Colonic mucosa (tissue), 4 donors: Measurements from ENCODE around the gene MYO18A. TPM values are rescaled to one million over a fixed set of nuclear protein-coding genes. Genes with fewer than 3 reads are reported as not detected.

Experiments used
- DNase-seq: peaks from one replicate; pipeline ENCODE4 v3.0.0-alpha.2; 2020
- H3K27ac ChIP-seq: fragments of 200-600 bp; one replicate; pipeline ENCODE4 v1.8.0; 2021
- H3K27me3 ChIP-seq: fragments of 200-600 bp; one replicate; pipeline ENCODE4 v1.8.0; 2021
- H3K36me3 ChIP-seq: fragments of 200-600 bp; one replicate; pipeline ENCODE4 v1.8.0; 2021
- H3K4me1 ChIP-seq: fragments of 200-600 bp; one replicate; pipeline ENCODE4 v1.8.0; 2021; ENCODE audit warnings: mild to moderate bottlenecking
- H3K4me3 ChIP-seq: fragments of 200-600 bp; one replicate; pipeline ENCODE4 v1.8.0; 2021
- H3K9ac ChIP-seq, 2 donors: one replicate each; pipeline ENCODE4 v1.7.0; 2013; ENCODE audit warnings: control low read depth in 2 of 2, low read depth in 2 of 2, low read length in 2 of 2
- H3K9me3 ChIP-seq: fragments of 200-600 bp; one replicate; pipeline ENCODE4 v1.8.0; 2021
- intact Hi-C: fragments of 100-400 bp; cut with DNase I; formaldehyde crosslinking; loops from one replicate; pipeline ENCODE4 v1.14.1; 2022
- total RNA-seq, 2 donors: library from RNA; stranded (reverse); fragmentation: NEBNext Ultra II Directional in 1 of 2; extraction: Animal tissue kit (Norgen Biotek cat#: 25700) in 1 of 2; gene quantifications; one replicate each; pipeline ENCODE4 v1.2.1, GENCODE V29; 2021
- TF ChIP-seq, protein P1 (sequence below): fragments of 200-600 bp; IDR thresholded peaks from one replicate; pipeline ENCODE4 v1.8.0; 2022; ENCODE audit warnings: antibody characterized with exemption, mild to moderate bottlenecking
- donor health status: healthy.
- donor health status: DM: no; HTN: no; CAD: no.
- donor health status: DM: no; HTN: no; CAD: no.

Gene MYO18A
- total RNA-seq, 2 donors from 2014 or later: 63.3 to 112 TPM

DNA sequence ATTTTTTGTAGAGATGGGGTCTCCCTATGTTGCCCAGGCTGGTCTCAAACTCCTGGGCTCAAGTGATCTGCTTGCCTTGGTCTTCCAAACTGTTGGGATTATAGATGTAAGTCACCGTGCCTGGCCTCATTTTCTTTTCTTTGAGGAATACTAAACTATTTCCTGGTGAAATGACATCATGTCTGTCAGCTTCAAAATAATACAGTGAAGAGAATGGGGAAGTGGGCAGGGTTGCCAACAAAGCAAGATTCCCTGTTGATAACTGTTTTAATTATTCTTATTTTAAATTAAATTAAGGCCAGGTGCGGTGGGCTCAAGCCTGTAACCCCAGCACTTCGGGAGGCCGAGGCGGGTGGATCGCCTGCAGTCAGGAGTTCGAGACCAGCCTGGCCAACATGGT is 116.2 kb downstream of the MYO18A start:
- Histone ChIP-seq H3K4me3 (no peak overlapping the region), H3K4me1 (no peaks in the 10 kb centered on the region), H3K36me3 (no peaks in the 10 kb centered on the region), H3K27ac (no peak overlapping the region), H3K9ac (no peak overlapping the region), H3K27me3 (no peaks in the 10 kb centered on the region), H3K9me3 (no peaks in the 10 kb centered on the region)
- no peak for DNase-seq
- intact Hi-C loops: no loop called here
- TF ChIP-seq, protein P1, sequence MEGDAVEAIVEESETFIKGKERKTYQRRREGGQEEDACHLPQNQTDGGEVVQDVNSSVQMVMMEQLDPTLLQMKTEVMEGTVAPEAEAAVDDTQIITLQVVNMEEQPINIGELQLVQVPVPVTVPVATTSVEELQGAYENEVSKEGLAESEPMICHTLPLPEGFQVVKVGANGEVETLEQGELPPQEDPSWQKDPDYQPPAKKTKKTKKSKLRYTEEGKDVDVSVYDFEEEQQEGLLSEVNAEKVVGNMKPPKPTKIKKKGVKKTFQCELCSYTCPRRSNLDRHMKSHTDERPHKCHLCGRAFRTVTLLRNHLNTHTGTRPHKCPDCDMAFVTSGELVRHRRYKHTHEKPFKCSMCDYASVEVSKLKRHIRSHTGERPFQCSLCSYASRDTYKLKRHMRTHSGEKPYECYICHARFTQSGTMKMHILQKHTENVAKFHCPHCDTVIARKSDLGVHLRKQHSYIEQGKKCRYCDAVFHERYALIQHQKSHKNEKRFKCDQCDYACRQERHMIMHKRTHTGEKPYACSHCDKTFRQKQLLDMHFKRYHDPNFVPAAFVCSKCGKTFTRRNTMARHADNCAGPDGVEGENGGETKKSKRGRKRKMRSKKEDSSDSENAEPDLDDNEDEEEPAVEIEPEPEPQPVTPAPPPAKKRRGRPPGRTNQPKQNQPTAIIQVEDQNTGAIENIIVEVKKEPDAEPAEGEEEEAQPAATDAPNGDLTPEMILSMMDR: no peak

DNA sequence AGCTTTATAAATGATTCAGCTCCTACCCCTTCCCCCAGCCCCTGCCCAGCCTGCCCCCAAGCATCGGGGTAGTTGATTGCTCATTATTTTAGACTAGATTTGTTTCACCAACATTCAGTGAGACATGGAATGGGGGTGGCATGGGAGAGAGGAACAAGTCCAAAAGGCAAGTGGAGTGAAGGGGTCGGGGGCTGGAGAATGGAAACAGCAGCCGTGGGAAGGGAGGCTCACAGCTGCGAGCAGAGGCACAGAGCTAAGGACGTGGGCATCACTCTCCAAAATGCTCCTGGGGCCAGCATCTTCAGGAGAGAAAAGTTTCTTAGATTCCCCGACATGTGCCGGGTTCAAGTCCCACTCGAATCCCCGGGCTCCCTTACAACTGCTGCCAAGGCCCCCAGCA is 118.0 kb downstream of the MYO18A start:
- H3K9ac ChIP-seq: no peak overlapping the region
- no peak for DNase-seq
- H3K27ac ChIP-seq: no peak overlapping the region
- TF ChIP-seq, protein P1: no peak
- no peaks in the 10 kb centered on the region for H3K36me3 ChIP-seq
- intact Hi-C loops: no loop called here
- H3K9me3 ChIP-seq: no peaks in the 10 kb centered on the region
- no peaks in the 10 kb centered on the region for H3K4me1 ChIP-seq
- no peak overlapping the region for H3K4me3 ChIP-seq
- H3K27me3 ChIP-seq: no peaks in the 10 kb centered on the region

DNA sequence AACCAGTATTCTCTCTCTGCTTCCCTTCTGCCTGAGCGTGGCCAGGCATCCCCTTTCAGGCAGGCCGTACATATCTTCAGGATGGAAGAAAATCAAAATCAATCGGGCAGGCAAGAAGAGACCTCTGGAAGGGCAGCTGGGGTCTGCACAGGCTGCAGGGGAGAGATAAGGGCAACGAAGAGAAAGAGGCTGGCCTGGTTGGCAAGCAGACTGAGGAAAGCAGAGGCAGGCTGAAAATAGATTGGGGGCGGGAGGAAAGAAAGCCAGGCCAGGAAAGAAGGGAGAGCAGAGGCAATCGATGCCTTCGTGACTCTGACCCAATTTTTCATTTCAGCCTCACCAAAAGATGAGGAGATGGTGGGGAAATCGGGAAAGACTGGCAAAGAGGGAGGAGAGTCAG is 119.2 kb downstream of the MYO18A start:
- TF ChIP-seq, protein P1: no peak
- H3K27ac ChIP-seq: no peak overlapping the region
- intact Hi-C loops: no loop called here
- no peaks in the 10 kb centered on the region for H3K9me3 ChIP-seq
- no peak overlapping the region for H3K4me3 ChIP-seq
- H3K4me1 ChIP-seq: no peaks in the 10 kb centered on the region
- H3K27me3 ChIP-seq: no peaks in the 10 kb centered on the region
- no peaks in the 10 kb centered on the region for H3K36me3 ChIP-seq
- DNase-seq: no peak
- no peak overlapping the region for H3K9ac ChIP-seq

DNA sequence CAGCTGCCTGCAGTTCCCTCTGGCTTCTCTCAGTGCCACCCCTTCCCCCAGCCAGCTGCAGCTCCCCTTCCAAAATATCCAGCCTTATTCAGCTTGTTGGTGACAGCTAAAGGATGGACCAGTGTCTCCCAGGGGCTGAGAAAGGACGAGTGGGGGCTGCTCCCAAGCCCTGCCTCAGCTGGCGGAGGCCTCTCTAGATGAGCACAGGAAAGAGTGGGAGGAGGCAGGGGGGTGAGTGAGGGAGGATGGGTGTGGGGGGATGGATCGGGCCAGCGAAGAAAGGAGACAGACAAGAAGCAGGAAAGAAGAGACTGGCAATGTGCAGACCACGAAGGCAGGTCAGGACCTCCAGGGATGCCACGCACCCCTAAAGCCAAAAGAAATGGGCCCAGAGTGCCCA is 119.7 kb downstream of the MYO18A start:
- H3K9ac ChIP-seq: no peak overlapping the region
- H3K9me3 ChIP-seq: no peaks in the 10 kb centered on the region
- no peak for DNase-seq
- H3K27ac ChIP-seq: no peak overlapping the region
- TF ChIP-seq, protein P1: no peak
- H3K4me1 ChIP-seq: no peaks in the 10 kb centered on the region
- H3K4me3 ChIP-seq: no peak overlapping the region
- intact Hi-C loops: no loop called here
- H3K36me3 ChIP-seq: no peaks in the 10 kb centered on the region
- H3K27me3 ChIP-seq: no peaks in the 10 kb centered on the region

DNA sequence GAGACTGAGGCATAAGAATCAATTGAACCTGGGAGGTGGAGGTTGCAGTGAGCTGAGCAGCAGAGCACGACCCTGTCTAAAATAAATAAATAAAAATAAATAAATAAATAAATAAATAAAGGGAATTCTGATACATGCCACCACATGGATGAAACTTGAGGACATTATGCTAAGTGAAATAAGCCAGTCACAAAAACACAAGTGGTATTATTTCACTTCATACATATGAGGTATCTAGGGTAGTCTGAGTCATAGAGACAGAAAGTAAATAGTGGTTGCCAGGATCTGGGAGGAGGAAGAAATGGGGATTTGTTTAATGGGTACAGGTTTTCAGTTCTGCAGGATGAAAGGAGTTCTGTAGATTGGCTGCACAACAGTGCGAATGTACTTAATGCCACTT is 120.9 kb downstream of the MYO18A start:
- Histone ChIP-seq H3K4me3 (no peak overlapping the region), H3K27ac (no peak overlapping the region), H3K4me1 (no peaks in the 10 kb centered on the region), H3K9ac (no peak overlapping the region), H3K27me3 (no peaks in the 10 kb centered on the region), H3K36me3 (no peaks in the 10 kb centered on the region), H3K9me3 (no peaks in the 10 kb centered on the region)
- no peak for DNase-seq
- TF ChIP-seq, protein P1: no peak
- intact Hi-C loops: no loop called here

DNA sequence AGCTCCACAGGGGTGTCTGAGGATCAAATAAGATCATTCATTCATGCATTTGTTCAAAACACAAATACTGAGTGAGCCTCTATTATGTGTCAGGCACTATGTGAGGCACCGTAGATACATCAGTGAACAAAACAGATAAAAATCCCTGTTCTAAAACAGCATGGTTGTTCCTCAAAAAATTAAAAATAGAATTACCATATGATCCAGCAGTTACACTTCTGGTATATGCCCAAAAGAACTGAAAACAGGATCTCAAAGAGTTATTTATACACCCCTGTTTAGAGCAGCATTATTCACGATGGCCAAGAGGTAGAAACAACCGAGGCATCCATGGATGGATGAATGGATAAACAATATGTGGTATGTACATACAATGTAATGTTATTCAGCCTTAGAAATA is 121.8 kb downstream of the MYO18A start:
- Histone ChIP-seq H3K36me3 (no peaks in the 10 kb centered on the region), H3K4me1 (no peaks in the 10 kb centered on the region), H3K27me3 (no peaks in the 10 kb centered on the region), H3K9me3 (no peaks in the 10 kb centered on the region), H3K27ac (no peak overlapping the region), H3K4me3 (no peak overlapping the region), H3K9ac (no peak overlapping the region)
- intact Hi-C loops: no loop called here
- no peak for DNase-seq
- TF ChIP-seq, protein P1: no peak
